Caco-2 (cell line): ENCODE data around the gene CC2D1A. TPM values are rescaled to one million over a fixed set of nuclear protein-coding genes. Genes with fewer than 3 reads are reported as not detected.

ENCODE experiments used
- BruUV-seq: library from RNA; stranded (reverse); fragments of 400-500 nt; replicated peaks from 2 replicates; lab custom pipeline; 2021; lab: Mats Ljungman, UMichigan
- CTCF ChIA-PET: fragments of 300-600 bp; sonication (Branson Sonifier 250); formaldehyde crosslinking; loops from one replicate; lab custom pipeline; 2022; ENCODE audit warnings: antibody characterized with exemption; lab: Charles Lee
- POLR2A ChIA-PET: fragments of 300-600 bp; sonication (Branson Sonifier 250); formaldehyde crosslinking; loops from one replicate; lab custom pipeline; 2022; ENCODE audit warnings: antibody characterized with exemption; lab: Charles Lee
- DNase-seq, 2 experiments: peaks; one replicate each; pipeline versions ENCODE4 v3.0.0 to v3.0.0-alpha.2; 2020 to 2022
- H3K27me3 ChIP-seq: replicated peaks from 2 replicates; pipeline ENCODE4 v1.6.0; 2011; ENCODE audit warnings: low read length; ENCODE audit not compliant: control insufficient read depth, insufficient read depth
- H3K36me3 ChIP-seq: 2 replicates; pipeline ENCODE4 v1.5.1; 2011; ENCODE audit warnings: low read length; ENCODE audit not compliant: control insufficient read depth, insufficient read depth
- H3K4me1 ChIP-seq: fragments of 250-450 bp; sonication (Bioruptor Pico); 2 replicates; pipeline ENCODE4 v1.5.1; 2020; ENCODE audit warnings: mild to moderate bottlenecking
- H3K4me3 ChIP-seq: 2 replicates; pipeline ENCODE4 v1.5.1; 2011; ENCODE audit warnings: low read depth, mild to moderate bottlenecking, control low read depth, low read length
- H3K9me3 ChIP-seq: fragments of 250-450 bp; sonication (Bioruptor Pico); 2 replicates; pipeline ENCODE4 v1.5.1; 2020; ENCODE audit warnings: mild to moderate bottlenecking, moderate library complexity
- H3K27ac Mint-ChIP-seq: one replicate; pipeline ENCODE4 v1.8.0; 2022; ENCODE audit warnings: mixed read lengths; ENCODE audit not compliant: unreplicated experiment
- H3K27me3 Mint-ChIP-seq: one replicate; pipeline ENCODE4 v1.8.0; 2022; ENCODE audit warnings: mixed read lengths; ENCODE audit not compliant: insufficient read depth, unreplicated experiment
- H3K36me3 Mint-ChIP-seq: one replicate; pipeline ENCODE4 v1.8.0; 2022; ENCODE audit warnings: mild to moderate bottlenecking, mixed read lengths; ENCODE audit not compliant: insufficient read depth, unreplicated experiment
- H3K4me1 Mint-ChIP-seq: one replicate; pipeline ENCODE4 v1.8.0; 2022; ENCODE audit warnings: low read depth, mixed read lengths; ENCODE audit not compliant: unreplicated experiment
- H3K4me3 Mint-ChIP-seq: one replicate; pipeline ENCODE4 v1.8.0; 2022; ENCODE audit warnings: mild to moderate bottlenecking, moderate library complexity, mixed read lengths; ENCODE audit not compliant: unreplicated experiment
- H3K9me3 Mint-ChIP-seq: one replicate; pipeline ENCODE4 v1.8.0; 2022; ENCODE audit warnings: mixed read lengths; ENCODE audit not compliant: unreplicated experiment
- CTCF ChIP-seq, 2 experiments: fragments of 200-600 bp in 1 of 2; IDR thresholded peaks; 1 replicate in 1 of 2; 2 replicates in 1 of 2; pipeline versions ENCODE4 v1.5.1 to v1.8.0; 2011 to 2022; ENCODE audit warnings: antibody characterized with exemption in 1 of 2, control low read depth in 1 of 2, inconsistent platforms in 1 of 2, low read depth in 1 of 2, low read length in 1 of 2, mild to moderate bottlenecking in 1 of 2, moderate library complexity in 1 of 2; ENCODE audit not compliant: insufficient read depth in 1 of 2, severe bottlenecking in 1 of 2, unreplicated experiment in 1 of 2
- intact Hi-C: fragments of 100-400 bp; cut with micrococcal nuclease; formaldehyde crosslinking; loops from one replicate; pipeline ENCODE4 v1.10.0; 2022; ENCODE audit not compliant: unreplicated experiment
- total RNA-seq: library from RNA; stranded (reverse); gene quantifications from 2 replicates; pipeline ENCODE4 v1.2.3, GENCODE V29; 2022

The CC2D1A gene
- total RNA-seq, 1 experiment from 2014 or later, result 48.2 TPM

DNA sequence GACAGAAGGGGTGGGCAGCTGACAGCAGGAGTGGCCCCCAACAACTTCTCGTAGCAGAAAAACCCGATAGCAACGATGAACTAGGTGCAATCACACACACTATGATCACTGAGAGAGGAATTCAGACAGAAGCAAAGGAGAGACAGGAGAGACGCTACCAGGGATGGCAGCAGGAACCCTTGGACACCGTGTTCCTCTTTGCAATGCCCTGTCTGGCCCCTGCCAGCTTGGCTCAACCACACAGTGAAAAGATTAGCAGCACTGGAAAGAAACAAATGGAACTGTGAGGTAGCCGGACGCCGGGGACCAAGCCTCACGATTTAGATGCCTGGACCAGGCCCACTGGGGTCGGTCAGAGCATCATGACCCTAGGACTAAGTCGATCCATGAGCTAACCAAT is 69.9 kb downstream of the CC2D1A start:
- H3K4me1 ChIP-seq, result peaks cover 19% of the 10 kb centered on the region
- Mint-ChIP-seq H3K27me3 (no peaks in the 10 kb centered on the region), H3K4me3 (no peak overlapping the region), H3K36me3 (peaks cover 32% of the 10 kb centered on the region), H3K4me1 (peaks cover 10% of the 10 kb centered on the region), H3K27ac (no peak overlapping the region), H3K9me3 (no peaks in the 10 kb centered on the region)
- H3K36me3 ChIP-seq, result no peaks in the 10 kb centered on the region; the same call in none of the 2 replicates
- intact Hi-C loops, result loop anchor here (10.0 kb wide), 1 partner anchor 99 kb away; the partner anchor contains the start of gene MISP3
- CTCF ChIA-PET, result no interaction called here
- no peak for TF ChIP-seq CTCF (IDR thresholded peaks at IDR 0.05; ENCODE audit: insufficient read depth in 1 of 2, low read depth in 1 of 2, low read length in 1 of 2, severe bottlenecking in 1 of 2, unreplicated experiment in 1 of 2)
- no peak overlapping the region for H3K4me3 ChIP-seq
- POLR2A ChIA-PET, result no interaction called here
- no TSS peak for BruUV-seq
- DNase-seq, result no peak
- no peaks in the 10 kb centered on the region for H3K9me3 ChIP-seq
- no peaks in the 10 kb centered on the region for H3K27me3 ChIP-seq

- H3K27ac Mint-ChIP-seq, result no peak overlapping the region
- H3K36me3 ChIP-seq, result no peaks in the 10 kb centered on the region; the same call in none of the 2 replicates
- H3K4me3 ChIP-seq, result no peak overlapping the region
- no peaks in the 10 kb centered on the region for H3K27me3 ChIP-seq
- intact Hi-C loops, result loop anchor here (10.0 kb wide), 1 partner anchor 98 kb away; the partner anchor contains the start of gene MISP3
- no peak overlapping the region for H3K4me3 Mint-ChIP-seq
- H3K4me1 Mint-ChIP-seq, result peaks cover 10% of the 10 kb centered on the region
- DNase-seq, result no peak
- no peaks in the 10 kb centered on the region for H3K9me3 Mint-ChIP-seq
- peaks cover 32% of the 10 kb centered on the region for H3K36me3 Mint-ChIP-seq
- POLR2A ChIA-PET, result no interaction called here
- no peak for TF ChIP-seq CTCF (IDR thresholded peaks at IDR 0.05; ENCODE audit: insufficient read depth in 1 of 2, low read depth in 1 of 2, low read length in 1 of 2, severe bottlenecking in 1 of 2, unreplicated experiment in 1 of 2)
- peaks cover 19% of the 10 kb centered on the region for H3K4me1 ChIP-seq
- no peaks in the 10 kb centered on the region for H3K9me3 ChIP-seq
- CTCF ChIA-PET, result no interaction called here
- H3K27me3 Mint-ChIP-seq, result no peaks in the 10 kb centered on the region
- no TSS peak for BruUV-seq
Measured at GRCh38 chr19:13976446-13976845, 70.4 kb downstream of the CC2D1A start.

DNA sequence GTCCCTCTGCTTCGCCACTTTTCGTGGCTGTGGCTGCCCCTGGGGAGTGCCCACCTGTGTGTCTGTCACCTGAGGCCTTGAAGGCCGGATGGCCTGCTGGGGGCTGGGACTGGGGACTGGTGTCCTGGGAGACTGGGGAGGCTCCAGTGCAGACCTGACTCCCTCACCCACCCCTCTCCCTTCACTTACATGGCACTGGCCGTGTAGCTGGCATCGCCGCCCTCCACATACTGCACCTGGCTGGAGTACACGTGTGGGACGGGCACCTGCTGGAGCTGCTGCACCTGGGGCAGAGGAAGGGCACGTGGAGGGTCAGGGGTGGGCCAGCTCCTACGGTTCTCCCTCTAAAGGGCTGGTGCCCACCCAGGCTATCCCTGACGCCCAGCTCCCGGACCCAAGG is 71.8 kb downstream of the CC2D1A start:
- BruUV-seq, result no TSS peak
- H3K27me3 Mint-ChIP-seq, result no peaks in the 10 kb centered on the region
- peaks cover 29% of the 10 kb centered on the region for H3K36me3 Mint-ChIP-seq
- peaks cover 19% of the 10 kb centered on the region for H3K4me1 ChIP-seq
- no peaks in the 10 kb centered on the region; the same call in none of the 2 replicates for H3K36me3 ChIP-seq
- H3K27me3 ChIP-seq, result no peaks in the 10 kb centered on the region
- ChIA-PET POLR2A (interaction anchor here (0.9 kb wide), 1 partner anchor 29 kb away, joined by 3 read pairs; the partner anchor contains the start of gene RFX1), CTCF (interaction anchor here (0.5 to 1.1 kb wide), 2 partner anchors 10 to 41 kb away, joined by 3 read pairs; no protein-coding TSS in a partner anchor)
- peak overlapping the region; percentile 35 for H3K27ac Mint-ChIP-seq
- no peak overlapping the region for H3K4me3 ChIP-seq
- peak overlapping the region; percentile 65 for H3K4me3 Mint-ChIP-seq
- intact Hi-C loops, result loop anchor here (1.0 to 10.0 kb wide), 3 partner anchors 26 to 97 kb away; partner anchors contain the start of genes DCAF15, MISP3 and RFX1
- TF ChIP-seq CTCF (IDR thresholded peaks at IDR 0.05; ENCODE audit: insufficient read depth in 1 of 2, low read depth in 1 of 2, low read length in 1 of 2, severe bottlenecking in 1 of 2, unreplicated experiment in 1 of 2), result no peak
- no peaks in the 10 kb centered on the region for H3K9me3 Mint-ChIP-seq
- peaks cover 10% of the 10 kb centered on the region for H3K4me1 Mint-ChIP-seq
- H3K9me3 ChIP-seq, result no peaks in the 10 kb centered on the region
- no peak for DNase-seq
